Measurements from ENCODE around the gene STXBP5. TPM values are rescaled to one million over a fixed set of nuclear protein-coding genes. Genes with fewer than 3 reads are reported as not detected.

The STXBP5 gene
- total and polyA plus RNA-seq, 9 of the 15 experiments (the other 6 are each of a cell fraction or from before 2014, with no cell fraction given) = 23.3 to 172 (median 71.5) TPM

- TF ChIP-seq ZNF318 (IDR thresholded peaks at IDR 0.05; ENCODE audit: borderline replicate concordance in 1 of 2, low read depth in 1 of 2) = peak in 1 of 2 experiments; percentile 72; a peak in 1 of 4 replicates
- peak; percentile 91 for TF ChIP-seq NCOA1 (IDR thresholded peaks at IDR 0.05; ENCODE audit: low read depth)
- TF ChIP-seq STAT5A (IDR thresholded peaks at IDR 0.05; ENCODE audit: borderline replicate concordance, low read length) = peak; percentile 80
- TF ChIP-seq ZBTB49 (CRISPR knock-in tag; IDR thresholded peaks at IDR 0.05; ENCODE audit: borderline replicate concordance) = no peak
- no peak; the same call in 1 of the 2 replicates for TF ChIP-seq ILF3 (IDR thresholded peaks at IDR 0.05; ENCODE audit: borderline replicate concordance)
- TF ChIP-seq NCOR1 (IDR thresholded peaks at IDR 0.05) = peak; percentile 89
- TF ChIP-seq, protein P1, sequence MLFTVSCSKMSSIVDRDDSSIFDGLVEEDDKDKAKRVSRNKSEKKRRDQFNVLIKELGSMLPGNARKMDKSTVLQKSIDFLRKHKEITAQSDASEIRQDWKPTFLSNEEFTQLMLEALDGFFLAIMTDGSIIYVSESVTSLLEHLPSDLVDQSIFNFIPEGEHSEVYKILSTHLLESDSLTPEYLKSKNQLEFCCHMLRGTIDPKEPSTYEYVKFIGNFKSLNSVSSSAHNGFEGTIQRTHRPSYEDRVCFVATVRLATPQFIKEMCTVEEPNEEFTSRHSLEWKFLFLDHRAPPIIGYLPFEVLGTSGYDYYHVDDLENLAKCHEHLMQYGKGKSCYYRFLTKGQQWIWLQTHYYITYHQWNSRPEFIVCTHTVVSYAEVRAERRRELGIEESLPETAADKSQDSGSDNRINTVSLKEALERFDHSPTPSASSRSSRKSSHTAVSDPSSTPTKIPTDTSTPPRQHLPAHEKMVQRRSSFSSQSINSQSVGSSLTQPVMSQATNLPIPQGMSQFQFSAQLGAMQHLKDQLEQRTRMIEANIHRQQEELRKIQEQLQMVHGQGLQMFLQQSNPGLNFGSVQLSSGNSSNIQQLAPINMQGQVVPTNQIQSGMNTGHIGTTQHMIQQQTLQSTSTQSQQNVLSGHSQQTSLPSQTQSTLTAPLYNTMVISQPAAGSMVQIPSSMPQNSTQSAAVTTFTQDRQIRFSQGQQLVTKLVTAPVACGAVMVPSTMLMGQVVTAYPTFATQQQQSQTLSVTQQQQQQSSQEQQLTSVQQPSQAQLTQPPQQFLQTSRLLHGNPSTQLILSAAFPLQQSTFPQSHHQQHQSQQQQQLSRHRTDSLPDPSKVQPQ (CRISPR knock-in tag; IDR thresholded peaks at IDR 0.05; ENCODE audit: borderline replicate concordance) = no peak
- 0 out of 2 replicates have a peak, but pooled peaks have one; percentile 15 for TF ChIP-seq ZKSCAN8 (CRISPR knock-in tag; IDR thresholded peaks at IDR 0.05)
- TF ChIP-seq, protein P2, sequence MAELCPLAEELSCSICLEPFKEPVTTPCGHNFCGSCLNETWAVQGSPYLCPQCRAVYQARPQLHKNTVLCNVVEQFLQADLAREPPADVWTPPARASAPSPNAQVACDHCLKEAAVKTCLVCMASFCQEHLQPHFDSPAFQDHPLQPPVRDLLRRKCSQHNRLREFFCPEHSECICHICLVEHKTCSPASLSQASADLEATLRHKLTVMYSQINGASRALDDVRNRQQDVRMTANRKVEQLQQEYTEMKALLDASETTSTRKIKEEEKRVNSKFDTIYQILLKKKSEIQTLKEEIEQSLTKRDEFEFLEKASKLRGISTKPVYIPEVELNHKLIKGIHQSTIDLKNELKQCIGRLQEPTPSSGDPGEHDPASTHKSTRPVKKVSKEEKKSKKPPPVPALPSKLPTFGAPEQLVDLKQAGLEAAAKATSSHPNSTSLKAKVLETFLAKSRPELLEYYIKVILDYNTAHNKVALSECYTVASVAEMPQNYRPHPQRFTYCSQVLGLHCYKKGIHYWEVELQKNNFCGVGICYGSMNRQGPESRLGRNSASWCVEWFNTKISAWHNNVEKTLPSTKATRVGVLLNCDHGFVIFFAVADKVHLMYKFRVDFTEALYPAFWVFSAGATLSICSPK (IDR thresholded peaks at IDR 0.05; ENCODE audit: borderline replicate concordance) = no peak
- peak; percentile 41; the same call in 1 of the 2 replicates for TF ChIP-seq ZEB2 (IDR thresholded peaks at IDR 0.05)
- TF ChIP-seq ZNF224 (CRISPR knock-in tag; IDR thresholded peaks at IDR 0.05) = no peak
- TF ChIP-seq CHD2 (IDR thresholded peaks at IDR 0.05; ENCODE audit: low read depth, low read length) = no peak
- TF ChIP-seq ZNF79 (CRISPR knock-in tag; IDR thresholded peaks at IDR 0.05; ENCODE audit: low read depth) = no peak
These were observed 42.2 kb upstream of the STXBP5 start (continued) for GRCh38 chr6:147161974-147162495.

Measured in K562 (cell line).